ENCODE data around the gene MAP3K2.

- TF ChIP-seq MAX (IDR thresholded peaks at IDR 0.05; ENCODE audit: insufficient read depth, insufficient read length) (no peak), CTCF (IDR thresholded peaks at IDR 0.05; ENCODE audit: extremely low read depth in 1 of 2, insufficient read depth in 1 of 2, low read depth in 1 of 2, low read length in 2 of 2) (no peak), POLR2A (IDR thresholded peaks at IDR 0.05; ENCODE audit: low read depth, low read length) (no peak), FOS (IDR thresholded peaks at IDR 0.05; ENCODE audit: borderline replicate concordance, insufficient read depth, low read length) (no peak), EZH2 (IDR thresholded peaks at IDR 0.05; ENCODE audit: borderline replicate concordance, low read depth, low read length, severe bottlenecking) (no peak), POLR2AphosphoS5 (IDR thresholded peaks at IDR 0.05; ENCODE audit: insufficient read depth, low read depth, low read length) (no peak), MYC (IDR thresholded peaks at IDR 0.05; ENCODE audit: low read depth, low read length) (no peak), JUN (IDR thresholded peaks at IDR 0.05; ENCODE audit: borderline replicate concordance, insufficient read depth, insufficient read length, low read depth) (no peak), GATA2 (IDR thresholded peaks at IDR 0.05; ENCODE audit: insufficient read depth, insufficient read length, low read depth, low read length) (no peak)
Observed at GRCh38 chr2:127326289-127326945, 61.4 kb downstream of the MAP3K2 start.
